Renal pelvis (tissue), 4 donors: ENCODE data around the gene BBS1. TPM values are rescaled to one million over a fixed set of nuclear protein-coding genes. Genes with fewer than 3 reads are reported as not detected.
A peak's percentile ranks its signal among the peaks of the same experiment; 100 is the strongest.
"Not testable (repeated sequence)": the region's sequence is repeated elsewhere in the genome, so short reads cannot be mapped to it uniquely, and the experiment has no call there.

Experiments
- DNase-seq: peaks from one replicate; pipeline ENCODE4 v3.0.0-alpha.2; 2013
- polyA plus RNA-seq, 3 donors: library from polyadenylated mRNA; unstranded; fragments of 120-200 nt; gene quantifications; one replicate each; pipeline ENCODE4 v1.2.1, GENCODE V29; 2013; ENCODE audit not compliant: insufficient read length in 3 of 3

The BBS1 gene
- polyA plus RNA-seq, 3 donors, result 69.6 to 103 (median 93.6) TPM

DNA sequence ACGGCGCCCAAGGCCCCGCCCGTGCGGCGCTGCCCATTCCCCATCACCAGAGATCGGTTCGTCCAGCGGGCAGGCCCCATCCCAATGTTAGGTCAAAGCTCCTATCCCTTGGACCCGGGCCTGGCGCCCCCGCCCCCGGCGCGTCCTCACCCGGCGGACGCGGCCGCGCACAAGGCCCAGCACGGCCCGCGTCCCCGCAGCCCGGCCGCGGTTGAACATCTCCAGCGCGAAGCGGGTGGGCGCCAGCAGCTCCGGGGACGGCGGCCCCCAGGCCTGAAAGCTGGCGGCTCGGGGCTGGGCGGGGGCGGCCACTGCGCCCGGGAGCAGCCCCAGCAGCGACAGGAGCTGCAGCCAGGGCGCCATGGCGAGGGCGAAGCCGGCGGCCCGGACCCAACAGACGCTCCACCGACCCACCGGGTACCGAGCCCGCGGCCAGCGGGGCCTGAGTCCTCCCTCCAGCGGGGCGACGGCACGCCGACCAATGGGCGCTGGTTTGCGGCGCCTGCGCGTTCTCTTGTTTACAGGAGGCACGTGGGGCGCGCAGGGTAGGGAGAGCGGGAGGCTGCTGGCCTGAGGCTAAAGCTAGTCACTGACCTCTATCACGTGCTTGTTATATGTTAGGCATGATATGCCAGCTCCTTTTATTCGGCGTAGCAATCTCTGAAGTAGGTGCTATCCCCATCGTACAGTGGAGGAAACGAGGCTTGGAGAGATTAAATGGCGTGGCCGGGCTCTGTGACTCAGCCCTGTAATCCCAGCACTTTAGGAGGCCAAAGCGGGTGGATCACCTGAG is 57.9 kb downstream of the BBS1 start, which contains the start of gene CTSF:
Gene CTSF, minus strand, starts transcription at position 483 of the 793 bp plus-strand sequence. Its CDS starts 120 bp downstream, at position 363.
- peak; percentile 76 for DNase-seq

GRCh38 chr11:66569076-66569475 is 58.6 kb downstream of the BBS1 start:
- no peak for DNase-seq

GRCh38 chr11:66570079-66570849 is 59.8 kb downstream of the BBS1 start:
- DNase-seq, result no peak

GRCh38 chr11:66570850-66571180 is 60.4 kb downstream of the BBS1 start:
- no peak for DNase-seq

DNA sequence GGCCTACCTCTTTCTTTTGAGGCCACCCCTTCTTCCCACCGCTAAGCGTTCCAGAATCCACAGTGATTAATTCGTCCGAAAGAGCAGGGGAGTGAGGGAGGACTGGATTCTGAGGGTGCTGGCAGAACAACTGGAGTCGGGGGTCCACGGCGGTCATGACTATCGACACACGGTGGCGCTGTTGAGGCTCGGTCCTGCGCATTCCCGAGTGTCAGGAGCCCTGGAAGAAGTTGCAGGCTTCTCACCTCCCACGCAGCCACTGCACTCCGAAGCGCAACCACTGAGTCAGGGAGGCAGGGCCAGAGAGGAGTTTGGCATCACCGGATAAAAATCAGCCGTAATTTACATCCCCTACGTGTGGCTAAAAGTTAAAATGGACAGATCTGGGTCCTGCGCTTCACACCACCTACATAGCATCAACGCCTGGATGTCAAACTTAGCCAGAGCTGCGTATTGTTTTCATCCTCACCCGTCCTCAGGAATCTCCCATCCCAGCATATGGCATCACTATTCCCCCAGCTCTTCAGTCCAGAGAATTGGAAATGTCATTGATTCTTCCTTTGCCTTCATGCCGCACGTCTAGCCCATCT is 68.7 kb downstream of the BBS1 start:
- peak; percentile 67 for DNase-seq

GRCh38 chr11:66580803-66581202 is 70.4 kb downstream of the BBS1 start:
- no peak for DNase-seq

DNA sequence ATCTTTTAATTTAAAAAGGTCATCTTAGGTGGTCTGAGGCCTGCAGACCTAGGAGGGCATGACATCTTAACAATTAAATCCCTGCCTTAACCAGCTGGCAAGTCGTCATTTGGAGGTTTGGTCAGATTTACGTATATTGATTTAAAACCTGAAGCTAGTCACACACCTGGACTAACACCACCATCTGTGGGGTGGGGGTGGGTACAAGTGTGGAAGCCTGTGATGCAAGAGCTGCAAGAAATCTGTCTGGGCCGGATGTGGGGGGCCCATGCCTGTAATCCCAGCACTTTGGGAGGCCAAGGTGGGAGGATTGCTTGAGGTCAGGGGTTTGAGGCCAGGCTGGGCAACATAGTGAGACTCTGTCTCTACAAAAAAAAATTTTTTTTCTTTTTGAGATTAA is 70.8 kb downstream of the BBS1 start:
- DNase-seq, result no peak

DNA sequence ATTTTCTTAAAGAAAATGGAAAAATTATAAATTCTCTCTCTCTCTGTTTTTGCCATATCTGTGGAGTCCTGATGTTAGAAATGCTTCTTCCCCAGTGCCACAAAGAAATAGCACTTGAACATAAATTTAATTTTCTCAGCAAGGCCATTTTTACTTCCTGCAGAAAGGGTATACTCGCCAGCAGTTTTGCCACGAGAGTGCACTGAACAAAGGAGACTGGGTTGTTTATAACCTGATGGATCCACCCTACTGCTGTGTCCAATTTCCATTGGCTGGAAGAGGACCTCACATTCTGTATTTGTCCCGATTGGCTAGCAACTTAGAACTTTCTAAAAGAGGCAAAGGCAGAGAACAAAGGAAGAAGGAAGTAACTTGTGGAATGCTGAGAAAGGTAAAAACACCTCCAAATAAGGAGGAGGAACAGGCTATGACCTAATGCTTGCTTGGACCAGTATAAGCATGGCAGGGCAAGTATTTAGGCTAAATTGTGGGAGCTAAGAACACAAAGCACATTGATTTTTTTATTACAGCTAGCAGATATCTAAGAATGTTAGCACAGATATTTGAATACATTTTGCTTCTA is 72.2 kb downstream of the BBS1 start:
- not testable (repeated sequence) for DNase-seq

Other genes starting within 250 kb of the BBS1 start
- gene RAB1B, start 242.0 kb upstream of the BBS1 start, polyA plus RNA-seq, result 100 to 1,000 TPM; 129 to 152 (median 142) TPM
- 1 to 10 TPM; 4.3 to 4.4 (median 4.4) TPM for gene CNIH2, start 232.5 kb upstream of the BBS1 start, polyA plus RNA-seq
- 10 to 100 TPM; 57.3 to 65.9 (median 65.3) TPM for gene YIF1A, start 221.5 kb upstream of the BBS1 start, polyA plus RNA-seq
- under 1 TPM in 1 of 3 donors, not detected in 2; 0.13 TPM for gene TMEM151A, start 218.7 kb upstream of the BBS1 start, polyA plus RNA-seq
- gene CD248, start 193.6 kb upstream of the BBS1 start, polyA plus RNA-seq, result 10 to 100 TPM; 54.2 to 97.9 (median 70.3) TPM
- 1 to 10 TPM; 2.4 to 3.5 (median 3.0) TPM for gene RIN1, start 174.2 kb upstream of the BBS1 start, polyA plus RNA-seq
- gene BRMS1, start 165.5 kb upstream of the BBS1 start, polyA plus RNA-seq, result 10 to 100 TPM; 36.3 to 39.3 (median 38.6) TPM
- gene B4GAT1, start 163.0 kb upstream of the BBS1 start, polyA plus RNA-seq, result 10 to 100 TPM; 52.6 to 58.7 (median 56.2) TPM
- gene SLC29A2, start 138.9 kb upstream of the BBS1 start, polyA plus RNA-seq, result 10 to 100 TPM; 22.9 to 27.8 (median 26.7) TPM
- under 1 TPM; 0.10 to 0.35 (median 0.13) TPM for gene NPAS4, start 89.6 kb upstream of the BBS1 start, polyA plus RNA-seq
- 10 to 100 TPM; 65.9 to 89.6 (median 85.9) TPM for gene MRPL11, start 71.8 kb upstream of the BBS1 start, polyA plus RNA-seq
- 1 to 10 TPM; 5.9 to 7.0 (median 6.2) TPM for gene PELI3, start 43.7 kb upstream of the BBS1 start, polyA plus RNA-seq
- gene DPP3, start 30.2 kb upstream of the BBS1 start, polyA plus RNA-seq, result 10 to 100 TPM; 26.2 to 29.4 (median 27.5) TPM
- gene ZDHHC24, start 35.4 kb downstream of the BBS1 start, polyA plus RNA-seq, result 10 to 100 TPM; 10.3 to 11.3 (median 10.4) TPM
- gene ACTN3, start 36.3 kb downstream of the BBS1 start, polyA plus RNA-seq, result under 1 TPM; 0.32 to 0.67 (median 0.43) TPM
- 100 to 1,000 TPM in 1 of 3 donors, 10 to 100 TPM in 2; 83.8 to 108 (median 93.4) TPM for gene CTSF, start 58.0 kb downstream of the BBS1 start, polyA plus RNA-seq
- gene CCDC87, start 82.4 kb downstream of the BBS1 start, polyA plus RNA-seq, result under 1 TPM; 0.31 to 0.37 (median 0.36) TPM
- gene CCS, start 82.5 kb downstream of the BBS1 start, polyA plus RNA-seq, result 10 to 100 TPM; 57.6 to 74.5 (median 69.1) TPM
- 10 to 100 TPM; 77.2 to 97.2 (median 92.4) TPM for gene RBM14, start 106.0 kb downstream of the BBS1 start, polyA plus RNA-seq
- 100 to 1,000 TPM; 251 to 282 (median 270) TPM for gene RBM4, start 128.1 kb downstream of the BBS1 start, polyA plus RNA-seq
- gene RBM4B, start 167.3 kb downstream of the BBS1 start, polyA plus RNA-seq, result 10 to 100 TPM; 60.9 to 80.4 (median 76.6) TPM
- 10 to 100 TPM; 52.7 to 71.6 (median 56.2) TPM for gene SPTBN2, start 218.6 kb downstream of the BBS1 start, polyA plus RNA-seq